WTC11 (cell line): ENCODE measurements around the gene NUSAP1.
"Not testable (repeated sequence)": the region's sequence is repeated elsewhere in the genome, so short reads cannot be mapped to it uniquely, and the experiment has no call there.

Experiments
- E2F5 ChIP-seq: sonication (generic); formaldehyde crosslinking; IDR thresholded peaks from 2 replicates; pipeline ENCODE4 v1.8.1; 2022; ENCODE audit warnings: mild to moderate bottlenecking, moderate library complexity, missing genetic modification reagents
- ESRRA ChIP-seq: sonication (generic); formaldehyde crosslinking; IDR thresholded peaks from 2 replicates; pipeline ENCODE4 v1.8.1; 2022; ENCODE audit warnings: mild to moderate bottlenecking, missing genetic modification reagents, borderline replicate concordance
- IRF1 ChIP-seq: sonication (generic); formaldehyde crosslinking; IDR thresholded peaks from 2 replicates; pipeline ENCODE4 v1.8.0; 2023; ENCODE audit warnings: missing genetic modification reagents
- MXD4 ChIP-seq: fragments of 250-450 bp; sonication (Bioruptor Pico); IDR thresholded peaks from 2 replicates; pipeline ENCODE4 v1.8.0; 2021; ENCODE audit warnings: mild to moderate bottlenecking, moderate library complexity, borderline replicate concordance
- TCF7 ChIP-seq: sonication (generic); formaldehyde crosslinking; IDR thresholded peaks from 2 replicates; pipeline ENCODE4 v1.8.0; 2022; ENCODE audit warnings: mild to moderate bottlenecking, low read depth, missing genetic modification reagents, moderate library complexity
- USF1 ChIP-seq: sonication (generic); formaldehyde crosslinking; IDR thresholded peaks from 2 replicates; pipeline ENCODE4 v1.8.0; 2022; ENCODE audit warnings: mild to moderate bottlenecking, missing genetic modification reagents
- ZNF396 ChIP-seq: fragments of 250-450 bp; sonication (Bioruptor Pico); IDR thresholded peaks from 2 replicates; pipeline ENCODE4 v1.8.0; 2021; ENCODE audit warnings: mild to moderate bottlenecking, moderate library complexity, borderline replicate concordance
- ZNF416 ChIP-seq: fragments of 250-450 bp; sonication (Bioruptor Pico); IDR thresholded peaks from 2 replicates; pipeline ENCODE4 v1.9.0; 2021; ENCODE audit warnings: mild to moderate bottlenecking, inconsistent platforms
- ZNF425 ChIP-seq: fragments of 250-450 bp; sonication (Bioruptor Pico); conservative IDR thresholded peaks from 2 replicates; pipeline ENCODE4 v1.9.0; 2021; ENCODE audit warnings: mild to moderate bottlenecking
- ZNF512 ChIP-seq: sonication (generic); formaldehyde crosslinking; IDR thresholded peaks from 2 replicates; pipeline ENCODE4 v1.8.1; 2022; ENCODE audit warnings: missing genetic modification reagents, borderline replicate concordance
- TF ChIP-seq, protein P1 (sequence below): fragments of 200-600 bp; IDR thresholded peaks from 2 replicates; pipeline ENCODE4 v1.8.0; 2022; ENCODE audit warnings: antibody characterized with exemption
- TF ChIP-seq, protein P2 (sequence below): sonication (generic); formaldehyde crosslinking; IDR thresholded peaks from 2 replicates; pipeline ENCODE4 v1.8.0; 2022; ENCODE audit warnings: mild to moderate bottlenecking, missing genetic modification reagents

DNA sequence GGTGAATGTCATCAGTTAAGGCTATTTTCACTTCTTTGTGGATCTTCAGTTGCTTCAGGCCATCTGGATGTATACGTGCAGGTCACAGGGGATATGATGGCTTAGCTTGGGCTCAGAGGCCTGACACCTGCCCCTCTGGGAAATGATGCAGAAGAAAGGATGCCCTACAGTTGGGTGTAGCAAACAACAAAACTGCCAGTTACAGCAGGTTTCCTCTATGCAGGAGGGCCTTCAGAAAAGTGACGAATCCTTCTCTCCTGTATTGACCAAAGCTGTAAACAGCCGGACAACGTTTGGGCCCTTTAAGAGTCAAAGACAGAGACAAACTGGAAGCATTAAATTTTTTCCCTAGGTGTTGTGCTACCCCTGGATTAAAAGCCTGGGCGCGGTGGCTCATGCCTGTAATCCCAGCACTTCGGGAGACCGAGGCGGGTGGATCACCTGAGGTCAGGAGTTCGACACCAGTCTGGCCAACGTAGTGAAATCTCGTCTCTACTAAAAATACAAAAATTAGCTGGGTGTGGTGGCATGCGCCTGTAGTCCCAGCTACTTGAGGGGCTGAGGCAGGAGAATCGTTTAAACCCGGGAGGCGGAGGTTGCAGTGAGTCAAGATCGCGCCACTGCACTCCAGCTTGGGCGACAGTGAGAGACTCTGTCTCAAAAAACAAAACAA is 49.6 kb upstream of the NUSAP1 start:
- TF ChIP-seq, protein P1, sequence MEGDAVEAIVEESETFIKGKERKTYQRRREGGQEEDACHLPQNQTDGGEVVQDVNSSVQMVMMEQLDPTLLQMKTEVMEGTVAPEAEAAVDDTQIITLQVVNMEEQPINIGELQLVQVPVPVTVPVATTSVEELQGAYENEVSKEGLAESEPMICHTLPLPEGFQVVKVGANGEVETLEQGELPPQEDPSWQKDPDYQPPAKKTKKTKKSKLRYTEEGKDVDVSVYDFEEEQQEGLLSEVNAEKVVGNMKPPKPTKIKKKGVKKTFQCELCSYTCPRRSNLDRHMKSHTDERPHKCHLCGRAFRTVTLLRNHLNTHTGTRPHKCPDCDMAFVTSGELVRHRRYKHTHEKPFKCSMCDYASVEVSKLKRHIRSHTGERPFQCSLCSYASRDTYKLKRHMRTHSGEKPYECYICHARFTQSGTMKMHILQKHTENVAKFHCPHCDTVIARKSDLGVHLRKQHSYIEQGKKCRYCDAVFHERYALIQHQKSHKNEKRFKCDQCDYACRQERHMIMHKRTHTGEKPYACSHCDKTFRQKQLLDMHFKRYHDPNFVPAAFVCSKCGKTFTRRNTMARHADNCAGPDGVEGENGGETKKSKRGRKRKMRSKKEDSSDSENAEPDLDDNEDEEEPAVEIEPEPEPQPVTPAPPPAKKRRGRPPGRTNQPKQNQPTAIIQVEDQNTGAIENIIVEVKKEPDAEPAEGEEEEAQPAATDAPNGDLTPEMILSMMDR = not testable (repeated sequence)
- not testable (repeated sequence) for TF ChIP-seq E2F5 (CRISPR knock-in tag); ZNF512 (CRISPR knock-in tag); MXD4 (CRISPR knock-in tag); USF1; ZNF396 (CRISPR knock-in tag); ZNF425 (CRISPR knock-in tag); IRF1; ZNF416 (CRISPR knock-in tag); TCF7 (CRISPR knock-in tag); ESRRA (CRISPR knock-in tag)
- TF ChIP-seq, protein P2, sequence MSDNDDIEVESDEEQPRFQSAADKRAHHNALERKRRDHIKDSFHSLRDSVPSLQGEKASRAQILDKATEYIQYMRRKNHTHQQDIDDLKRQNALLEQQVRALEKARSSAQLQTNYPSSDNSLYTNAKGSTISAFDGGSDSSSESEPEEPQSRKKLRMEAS (CRISPR knock-in tag) = not testable (repeated sequence)
